Urinary bladder (tissue), 4 donors: ENCODE data around the gene TACC3. TPM values are rescaled to one million over a fixed set of nuclear protein-coding genes. Genes with fewer than 3 reads are reported as not detected.

Experiments used
- DNase-seq: peaks from one replicate; pipeline ENCODE4 v3.0.0-alpha.2; 2015; ENCODE audit errors: extremely low spot score
- H3K27ac ChIP-seq: one replicate; pipeline ENCODE4 v1.5.1; 2013; ENCODE audit warnings: low read depth, mild to moderate bottlenecking, moderate library complexity
- H3K36me3 ChIP-seq: one replicate; pipeline ENCODE4 v1.6.1; 2013; ENCODE audit warnings: mild to moderate bottlenecking, moderate library complexity; ENCODE audit not compliant: insufficient read depth
- H3K4me1 ChIP-seq: one replicate; pipeline ENCODE4 v1.6.1; 2013; ENCODE audit warnings: mild to moderate bottlenecking, moderate library complexity; ENCODE audit not compliant: insufficient read depth
- H3K4me3 ChIP-seq: one replicate; pipeline ENCODE4 v1.5.1; 2013; ENCODE audit warnings: low read depth, low read length
- WGBS: extraction: QIAGEN DNeasy Blood & Tissue Kit; methylation state at CpG from one replicate; pipeline ENCODE4 v1.1.7; 2013; 5-methylcytosine and 5-hydroxymethylcytosine counted together
- polyA plus RNA-seq: library from polyadenylated mRNA; stranded (reverse); fragments of 200-250 nt; gene quantifications from one replicate; pipeline ENCODE4 v1.2.3, GENCODE V29; 2013
- total RNA-seq: library from RNA; depleted of rRNA; stranded (reverse); fragments of >200 nt; gene quantifications from one replicate; pipeline ENCODE4 v1.2.3, GENCODE V29; 2014
- donor health status: healthy with polysubstance abuse.
- donor health status: healthy.

The TACC3 gene
- total and polyA plus RNA-seq, 2 donors = 5.5 to 8.9 TPM

- Histone ChIP-seq H3K4me1 (no peaks in the 10 kb centered on the region), H3K4me3 (no peak overlapping the region), H3K36me3 (no peaks in the 10 kb centered on the region), H3K27ac (no peak overlapping the region)
- WGBS = 88% methylated on average over 18 of the region's 18 CpGs
- no peak for DNase-seq
Observed at GRCh38 chr4:1778642-1779392, 57.5 kb downstream of the TACC3 start.

GRCh38 chr4:1779588-1780382 is 58.5 kb downstream of the TACC3 start:
- WGBS = 83% methylated on average over 18 of the region's 18 CpGs

GRCh38 chr4:1780435-1780834 is 59.1 kb downstream of the TACC3 start:
- no peak for DNase-seq
- WGBS = 89% methylated on average over 14 of the region's 14 CpGs
- no peak overlapping the region for H3K4me3 ChIP-seq
- H3K27ac ChIP-seq = no peak overlapping the region
- no peaks in the 10 kb centered on the region for H3K4me1 ChIP-seq
- no peaks in the 10 kb centered on the region for H3K36me3 ChIP-seq

More at GRCh38 chr4:1779588-1780382, 58.5 kb downstream of the TACC3 start:
- no peak for DNase-seq
- Histone ChIP-seq H3K4me3 (no peak overlapping the region), H3K4me1 (no peaks in the 10 kb centered on the region), H3K27ac (no peak overlapping the region), H3K36me3 (no peaks in the 10 kb centered on the region)

GRCh38 chr4:1783015-1783414 is 61.7 kb downstream of the TACC3 start:
- Histone ChIP-seq H3K27ac (no peak overlapping the region), H3K36me3 (no peaks in the 10 kb centered on the region), H3K4me1 (no peaks in the 10 kb centered on the region), H3K4me3 (no peak overlapping the region)
- 71% methylated on average over 10 of the region's 10 CpGs for WGBS
- peak; percentile 62 for DNase-seq

GRCh38 chr4:1783970-1784369 is 62.6 kb downstream of the TACC3 start:
- Histone ChIP-seq H3K4me1 (no peaks in the 10 kb centered on the region), H3K27ac (no peak overlapping the region), H3K4me3 (no peak overlapping the region), H3K36me3 (no peaks in the 10 kb centered on the region)
- no peak for DNase-seq
- 81% methylated on average over 12 of the region's 12 CpGs for WGBS

- no peak overlapping the region for H3K4me3 ChIP-seq
- no peak for DNase-seq
- peak overlapping the region; percentile 45 for H3K27ac ChIP-seq
- H3K4me1 ChIP-seq = no peaks in the 10 kb centered on the region
- WGBS = 85% methylated on average over 10 of the region's 10 CpGs
- H3K36me3 ChIP-seq = no peaks in the 10 kb centered on the region
Observed at GRCh38 chr4:1784395-1784788, 63.1 kb downstream of the TACC3 start.

GRCh38 chr4:1784789-1785591 is 63.7 kb downstream of the TACC3 start:
- 50% methylated on average over 17 of the region's 17 CpGs for WGBS
- no peaks in the 10 kb centered on the region for H3K4me1 ChIP-seq
- H3K4me3 ChIP-seq = no peak overlapping the region
- peak overlapping the region; percentile 60 for H3K27ac ChIP-seq
- no peak for DNase-seq
- H3K36me3 ChIP-seq = no peaks in the 10 kb centered on the region

- Histone ChIP-seq H3K4me1 (no peaks in the 10 kb centered on the region), H3K4me3 (no peak overlapping the region), H3K27ac (peak overlapping the region; percentile 60), H3K36me3 (no peaks in the 10 kb centered on the region)
- DNase-seq = no peak
- 89% methylated on average over 11 of the region's 11 CpGs for WGBS
Observed at GRCh38 chr4:1785592-1785991, 64.3 kb downstream of the TACC3 start.

- WGBS = 92% methylated on average over 34 of the region's 34 CpGs
- Histone ChIP-seq H3K4me3 (no peak overlapping the region), H3K4me1 (no peaks in the 10 kb centered on the region), H3K27ac (no peak overlapping the region), H3K36me3 (no peaks in the 10 kb centered on the region)
- DNase-seq = no peak
Observed at GRCh38 chr4:1786544-1787362, 65.4 kb downstream of the TACC3 start.

- Histone ChIP-seq H3K36me3 (no peaks in the 10 kb centered on the region), H3K27ac (no peak overlapping the region), H3K4me1 (no peaks in the 10 kb centered on the region), H3K4me3 (no peak overlapping the region)
- no peak for DNase-seq
- 46% methylated on average over 25 of the region's 25 CpGs for WGBS
Observed at GRCh38 chr4:1787411-1788077, 66.2 kb downstream of the TACC3 start.

GRCh38 chr4:1788254-1788973 is 67.1 kb downstream of the TACC3 start:
- Histone ChIP-seq H3K36me3 (no peaks in the 10 kb centered on the region), H3K4me3 (no peak overlapping the region), H3K27ac (no peak overlapping the region), H3K4me1 (no peaks in the 10 kb centered on the region)
- 66% methylated on average over 13 of the region's 13 CpGs for WGBS
- no peak for DNase-seq

GRCh38 chr4:1789552-1789951 is 68.2 kb downstream of the TACC3 start:
- no peak overlapping the region for H3K27ac ChIP-seq
- no peaks in the 10 kb centered on the region for H3K36me3 ChIP-seq
- H3K4me1 ChIP-seq = no peaks in the 10 kb centered on the region
- 81% methylated on average over 21 of the region's 21 CpGs for WGBS
- H3K4me3 ChIP-seq = no peak overlapping the region
- DNase-seq = no peak
